GM15510 (cell line): ENCODE data around the gene POLR2L.

ENCODE experiments used
- POLR2A ChIP-seq: IDR thresholded peaks from 3 replicates; pipeline ENCODE4 v1.6.1; 2011; ENCODE audit warnings: borderline replicate concordance; ENCODE audit not compliant: insufficient read length; ENCODE audit errors: extremely low read depth

The POLR2L gene

GRCh38 chr11:863023-863909 is 20.9 kb upstream of the POLR2L start:
- no peak for TF ChIP-seq POLR2A

DNA sequence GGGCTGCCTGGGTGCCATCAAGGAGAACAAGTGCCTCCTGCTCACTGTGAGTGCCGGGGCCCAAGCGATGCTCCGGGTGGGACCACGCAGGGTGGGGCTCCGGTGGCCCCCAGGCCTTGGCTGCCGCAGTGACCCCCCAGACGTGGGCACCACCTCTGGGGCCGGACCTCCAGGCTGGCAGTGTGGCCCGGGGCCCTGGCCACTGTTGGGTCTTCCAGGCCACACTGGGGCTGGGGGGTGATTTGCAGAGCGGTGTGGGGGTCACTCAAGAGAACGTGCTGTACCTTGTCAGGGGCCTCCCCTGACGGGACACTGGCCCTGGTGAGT is 20.3 kb upstream of the POLR2L start:
- no peak for TF ChIP-seq POLR2A

- TF ChIP-seq POLR2A, result no peak
Observed at GRCh38 chr11:862081-862661, 19.8 kb upstream of the POLR2L start.

DNA sequence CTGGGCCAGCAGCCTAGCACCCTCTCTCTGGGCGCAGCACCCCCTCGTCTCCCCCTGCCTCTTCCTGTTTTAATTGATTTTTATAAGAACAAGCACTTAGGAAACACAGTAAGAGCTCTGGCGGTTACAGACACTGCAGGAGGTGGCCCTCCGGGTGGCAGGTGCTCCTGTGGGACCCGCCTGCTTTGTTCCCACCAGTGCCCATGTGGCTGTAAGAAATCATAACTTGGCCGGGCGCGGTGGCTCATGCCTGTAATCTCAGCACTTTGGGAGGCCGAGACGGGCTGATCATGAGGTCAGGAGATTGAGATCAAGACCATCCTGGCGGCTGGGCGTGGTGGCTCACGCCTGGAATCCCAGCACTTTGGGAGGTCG is 18.8 kb upstream of the POLR2L start:
- TF ChIP-seq POLR2A, result no peak

- TF ChIP-seq POLR2A, result no peak
Observed at GRCh38 chr11:860234-861104, 18.1 kb upstream of the POLR2L start.

GRCh38 chr11:859394-860131 is 17.2 kb upstream of the POLR2L start:
- TF ChIP-seq POLR2A, result no peak

- TF ChIP-seq POLR2A, result no peak
Observed at GRCh38 chr11:858762-859339, 16.5 kb upstream of the POLR2L start.

- TF ChIP-seq POLR2A, result no peak
Observed at GRCh38 chr11:858053-858761, 15.9 kb upstream of the POLR2L start.

GRCh38 chr11:856397-856796 is 14.1 kb upstream of the POLR2L start:
- no peak for TF ChIP-seq POLR2A

DNA sequence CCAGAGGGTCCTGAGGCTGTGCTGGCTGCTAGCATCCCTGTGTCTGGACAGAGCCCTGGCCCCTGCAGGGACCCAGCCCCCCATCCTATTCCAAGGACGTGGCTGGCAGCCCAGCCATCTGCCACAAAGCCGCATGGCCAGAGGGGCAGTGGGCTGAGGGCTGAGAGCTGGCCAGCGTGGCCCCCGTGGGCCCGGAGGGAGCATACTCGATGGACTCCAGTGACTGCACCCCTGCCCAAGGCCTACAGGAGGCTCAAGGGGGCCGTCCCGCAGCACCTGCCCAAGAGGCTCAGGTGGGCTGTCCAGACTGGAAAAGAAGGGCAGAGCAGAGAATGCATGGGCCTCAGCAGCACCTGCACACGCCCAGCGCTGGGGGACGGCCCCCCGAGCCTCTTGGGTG is 13.5 kb upstream of the POLR2L start:
- no peak for TF ChIP-seq POLR2A

DNA sequence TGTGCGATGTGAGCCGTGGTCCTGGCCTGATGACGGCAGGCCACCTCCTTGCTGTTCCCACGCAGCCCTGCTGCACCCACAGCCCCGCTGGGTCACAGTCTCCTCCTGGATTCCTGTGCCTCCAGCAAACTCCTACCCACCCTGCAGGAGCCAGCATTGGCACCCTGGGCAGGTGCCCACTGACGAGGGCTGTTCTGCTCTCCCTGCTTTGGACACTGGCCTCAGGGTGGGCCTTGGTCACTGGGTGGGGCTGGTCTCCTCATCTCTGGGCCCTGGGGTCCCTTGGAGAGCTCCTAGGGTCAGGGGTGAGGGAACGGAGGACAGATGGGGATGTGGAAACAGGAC is 13.0 kb upstream of the POLR2L start:
- TF ChIP-seq POLR2A, result no peak

GRCh38 chr11:854601-855329 is 12.4 kb upstream of the POLR2L start:
- TF ChIP-seq POLR2A, result no peak
